ENCODE data around the gene MRTFA. TPM values are rescaled to one million over a fixed set of nuclear protein-coding genes. Genes with fewer than 3 reads are reported as not detected.

Gene MRTFA
- total RNA-seq, 1 donor: 34.0 TPM

DNA sequence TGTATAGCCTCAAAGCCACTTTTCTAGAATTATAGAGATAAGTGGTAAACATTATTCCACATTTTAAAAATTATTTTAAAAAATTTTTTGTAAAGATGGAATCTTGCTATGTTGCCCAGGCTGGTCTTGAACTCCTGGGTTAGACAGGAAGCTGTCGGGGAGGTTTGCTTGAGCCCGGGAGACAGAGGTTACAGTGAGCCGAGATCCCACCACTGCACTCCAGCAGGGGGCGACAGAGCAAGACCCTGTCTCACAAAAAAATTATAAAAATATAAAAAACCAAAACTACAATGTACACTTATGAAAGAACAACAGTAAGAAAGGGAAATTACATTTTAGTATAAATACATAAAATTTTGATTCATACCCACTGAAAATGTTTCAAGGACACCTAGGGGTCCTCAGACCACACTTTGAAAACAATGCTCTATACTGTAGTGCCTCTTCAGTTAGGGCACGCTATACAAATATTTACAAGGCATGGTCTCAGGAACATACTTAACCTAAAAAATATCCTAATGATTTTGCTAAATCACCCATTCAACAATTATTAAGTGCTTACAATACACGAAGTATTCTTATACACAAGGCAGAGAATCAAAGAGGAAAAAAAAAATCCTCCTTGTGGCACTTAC lies 111.2 kb downstream of the MRTFA start:
- Histone ChIP-seq H3K9me3 (ENCODE audit: low read depth, low read length) (no peaks in the 10 kb centered on the region), H3K79me2 (ENCODE audit: insufficient read depth, low read length) (peaks cover 61% of the 10 kb centered on the region), H3K4me1 (ENCODE audit: insufficient read depth, low read length) (peaks cover 25% of the 10 kb centered on the region), H3K27me3 (ENCODE audit: insufficient read depth, low read length) (no peaks in the 10 kb centered on the region), H2AFZ (ENCODE audit: low read length) (no peak overlapping the region), H3K4me2 (ENCODE audit: insufficient read depth, low read length) (no peak overlapping the region), H3K4me3 (ENCODE audit: insufficient read depth, low read length) (no peak overlapping the region), H4K20me1 (ENCODE audit: insufficient read depth, low read length) (peaks cover 4% of the 10 kb centered on the region), H3K36me3 (ENCODE audit: insufficient read depth, low read length) (no peaks in the 10 kb centered on the region), H3K27ac (ENCODE audit: low read depth, low read length) (no peak overlapping the region)
- DNase-seq (ENCODE audit: insufficient read length, low spot score, missing footprints): no peak
- TF ChIP-seq, protein P1, sequence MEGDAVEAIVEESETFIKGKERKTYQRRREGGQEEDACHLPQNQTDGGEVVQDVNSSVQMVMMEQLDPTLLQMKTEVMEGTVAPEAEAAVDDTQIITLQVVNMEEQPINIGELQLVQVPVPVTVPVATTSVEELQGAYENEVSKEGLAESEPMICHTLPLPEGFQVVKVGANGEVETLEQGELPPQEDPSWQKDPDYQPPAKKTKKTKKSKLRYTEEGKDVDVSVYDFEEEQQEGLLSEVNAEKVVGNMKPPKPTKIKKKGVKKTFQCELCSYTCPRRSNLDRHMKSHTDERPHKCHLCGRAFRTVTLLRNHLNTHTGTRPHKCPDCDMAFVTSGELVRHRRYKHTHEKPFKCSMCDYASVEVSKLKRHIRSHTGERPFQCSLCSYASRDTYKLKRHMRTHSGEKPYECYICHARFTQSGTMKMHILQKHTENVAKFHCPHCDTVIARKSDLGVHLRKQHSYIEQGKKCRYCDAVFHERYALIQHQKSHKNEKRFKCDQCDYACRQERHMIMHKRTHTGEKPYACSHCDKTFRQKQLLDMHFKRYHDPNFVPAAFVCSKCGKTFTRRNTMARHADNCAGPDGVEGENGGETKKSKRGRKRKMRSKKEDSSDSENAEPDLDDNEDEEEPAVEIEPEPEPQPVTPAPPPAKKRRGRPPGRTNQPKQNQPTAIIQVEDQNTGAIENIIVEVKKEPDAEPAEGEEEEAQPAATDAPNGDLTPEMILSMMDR (IDR thresholded peaks at IDR 0.05; ENCODE audit: extremely low read depth, low read depth, low read length): peak; percentile 88

DNA sequence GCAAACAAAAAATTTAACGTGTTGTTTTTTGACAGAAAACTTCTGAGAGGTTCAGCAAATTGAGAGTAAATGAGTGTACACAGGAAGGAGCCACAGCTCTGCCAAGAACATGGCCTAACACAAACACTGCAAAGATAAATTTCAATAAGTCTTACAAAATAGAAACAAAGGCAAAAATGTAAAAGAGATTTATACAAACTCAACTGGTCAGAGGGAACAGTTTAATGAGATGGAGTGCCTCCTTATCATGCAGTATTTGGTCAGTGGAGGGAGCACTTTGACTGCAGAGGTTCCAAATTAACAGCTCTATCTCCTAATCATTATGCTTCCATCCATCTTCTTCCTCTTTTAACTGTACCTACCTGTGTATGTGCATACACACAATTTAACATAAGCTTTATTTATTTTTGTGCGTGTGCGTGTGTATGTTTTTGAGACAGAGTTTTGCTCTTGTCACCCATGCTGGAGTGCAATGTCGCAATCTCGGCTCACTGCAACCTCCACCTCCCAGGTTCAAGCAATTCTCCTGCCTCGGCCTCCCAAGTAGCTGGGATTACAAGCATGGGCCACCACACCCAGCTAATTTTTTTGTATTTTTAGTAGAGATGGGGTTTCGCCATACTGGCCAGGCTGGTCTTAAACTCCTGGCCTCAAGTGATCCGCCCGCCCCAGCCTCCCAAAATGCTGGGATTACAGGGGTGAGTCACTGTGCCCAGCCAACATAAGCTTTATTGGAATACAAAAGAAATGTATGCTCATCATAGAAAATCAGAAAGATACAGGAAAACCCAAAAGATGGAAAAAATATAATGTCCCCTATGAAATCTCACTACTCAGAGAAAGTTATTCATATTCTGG lies 111.9 kb downstream of the MRTFA start:
- H3K4me1 ChIP-seq (ENCODE audit: insufficient read depth, low read length): peaks cover 20% of the 10 kb centered on the region
- no peak overlapping the region for H3K27ac ChIP-seq (ENCODE audit: low read depth, low read length)
- DNase-seq (ENCODE audit: insufficient read length, low spot score, missing footprints): peak; percentile 18
- H2AFZ ChIP-seq (ENCODE audit: low read length): no peak overlapping the region
- H3K36me3 ChIP-seq (ENCODE audit: insufficient read depth, low read length): no peaks in the 10 kb centered on the region
- H3K4me2 ChIP-seq (ENCODE audit: insufficient read depth, low read length): no peak overlapping the region
- H4K20me1 ChIP-seq (ENCODE audit: insufficient read depth, low read length): no peaks in the 10 kb centered on the region
- H3K4me3 ChIP-seq (ENCODE audit: insufficient read depth, low read length): no peak overlapping the region
- no peaks in the 10 kb centered on the region for H3K27me3 ChIP-seq (ENCODE audit: insufficient read depth, low read length)
- peaks cover 58% of the 10 kb centered on the region for H3K79me2 ChIP-seq (ENCODE audit: insufficient read depth, low read length)
- H3K9me3 ChIP-seq (ENCODE audit: low read depth, low read length): no peaks in the 10 kb centered on the region
- TF ChIP-seq, protein P1 (IDR thresholded peaks at IDR 0.05; ENCODE audit: extremely low read depth, low read depth, low read length): peak; percentile 37

DNA sequence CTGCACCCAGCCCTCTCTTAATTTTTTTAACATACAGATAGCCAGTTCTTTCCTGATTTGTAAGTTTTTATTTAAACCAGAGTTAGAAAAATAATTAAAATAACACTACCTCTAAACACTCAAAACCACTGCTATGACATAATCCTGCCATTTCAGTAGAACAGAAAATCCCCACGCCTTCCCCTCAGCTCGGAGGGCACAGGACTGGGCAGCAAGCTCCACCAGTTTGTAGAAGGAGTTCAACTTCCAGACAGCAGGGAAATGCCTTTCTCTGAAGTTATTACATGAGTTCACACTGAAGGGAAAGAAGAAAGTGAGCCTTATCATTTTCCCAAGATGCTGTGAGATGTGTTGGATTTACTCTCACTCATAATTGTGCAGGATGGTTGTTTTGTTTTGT lies 114.4 kb downstream of the MRTFA start:
- Histone ChIP-seq H3K79me2 (ENCODE audit: insufficient read depth, low read length) (peaks cover 70% of the 10 kb centered on the region), H4K20me1 (ENCODE audit: insufficient read depth, low read length) (no peaks in the 10 kb centered on the region), H3K9me3 (ENCODE audit: low read depth, low read length) (no peaks in the 10 kb centered on the region), H2AFZ (ENCODE audit: low read length) (no peak overlapping the region), H3K4me1 (ENCODE audit: insufficient read depth, low read length) (peaks cover 8% of the 10 kb centered on the region), H3K36me3 (ENCODE audit: insufficient read depth, low read length) (no peaks in the 10 kb centered on the region), H3K27ac (ENCODE audit: low read depth, low read length) (no peak overlapping the region), H3K4me2 (ENCODE audit: insufficient read depth, low read length) (no peak overlapping the region), H3K4me3 (ENCODE audit: insufficient read depth, low read length) (no peak overlapping the region), H3K27me3 (ENCODE audit: insufficient read depth, low read length) (no peaks in the 10 kb centered on the region)
- DNase-seq (ENCODE audit: insufficient read length, low spot score, missing footprints): no peak
- TF ChIP-seq, protein P1 (IDR thresholded peaks at IDR 0.05; ENCODE audit: extremely low read depth, low read depth, low read length): no peak

DNA sequence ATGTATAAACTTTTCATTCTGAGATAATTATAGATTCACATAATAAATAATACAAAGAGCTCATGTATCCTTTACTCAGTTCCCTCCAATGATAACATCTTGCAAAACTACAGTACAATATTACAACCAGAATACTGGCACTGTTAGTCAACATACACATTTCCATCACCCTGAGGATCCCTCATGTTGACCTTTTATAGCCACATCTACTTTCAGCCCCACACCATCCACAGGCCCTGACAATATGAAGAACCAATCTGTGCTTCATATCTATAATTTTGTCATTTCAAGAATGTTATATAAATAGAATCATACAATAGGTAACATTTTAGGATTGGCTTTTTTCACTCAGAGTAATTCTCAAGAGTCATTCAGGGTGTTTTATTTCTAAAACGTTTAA lies 115.5 kb downstream of the MRTFA start:
- Histone ChIP-seq H3K36me3 (ENCODE audit: insufficient read depth, low read length) (no peaks in the 10 kb centered on the region), H2AFZ (ENCODE audit: low read length) (no peak overlapping the region), H3K27ac (ENCODE audit: low read depth, low read length) (no peak overlapping the region), H3K79me2 (ENCODE audit: insufficient read depth, low read length) (peaks cover 63% of the 10 kb centered on the region), H4K20me1 (ENCODE audit: insufficient read depth, low read length) (no peaks in the 10 kb centered on the region), H3K9me3 (ENCODE audit: low read depth, low read length) (no peaks in the 10 kb centered on the region), H3K27me3 (ENCODE audit: insufficient read depth, low read length) (no peaks in the 10 kb centered on the region), H3K4me1 (ENCODE audit: insufficient read depth, low read length) (peaks cover 7% of the 10 kb centered on the region), H3K4me3 (ENCODE audit: insufficient read depth, low read length) (no peak overlapping the region), H3K4me2 (ENCODE audit: insufficient read depth, low read length) (no peak overlapping the region)
- no peak for DNase-seq (ENCODE audit: insufficient read length, low spot score, missing footprints)
- TF ChIP-seq, protein P1 (IDR thresholded peaks at IDR 0.05; ENCODE audit: extremely low read depth, low read depth, low read length): no peak

Data from osteoblast (primary cell).